PC-9 (cell line): Measurements from ENCODE around the gene GPR183. TPM values are rescaled to one million over a fixed set of nuclear protein-coding genes. Genes with fewer than 3 reads are reported as not detected.
A peak's percentile ranks its signal among the peaks of the same experiment; 100 is the strongest.

Source experiments
- BruUV-seq: library from RNA; stranded (reverse); fragments of 400-500 nt; replicated peaks from 2 replicates; lab custom pipeline; 2021; lab: Mats Ljungman, UMichigan
- CTCF ChIA-PET: fragments of 300-600 bp; sonication (Branson Sonifier 250); formaldehyde crosslinking; loops from one replicate; lab custom pipeline; 2022; ENCODE audit warnings: antibody characterized with exemption; lab: Charles Lee
- POLR2A ChIA-PET: fragments of 300-600 bp; sonication (Branson Sonifier 250); formaldehyde crosslinking; loops from one replicate; lab custom pipeline; 2022; ENCODE audit warnings: antibody characterized with exemption; ENCODE audit not compliant: unreplicated experiment; lab: Charles Lee
- DNase-seq, 2 experiments: peaks; one replicate each; pipeline versions ENCODE4 v3.0.0 to v3.0.0-alpha.2; 2015 to 2022; ENCODE audit warnings: mixed read lengths in 1 of 2
- H2AFZ ChIP-seq: fragments of 200-600 bp; sonication (generic); 2 replicates; pipeline ENCODE4 v1.8.1; 2017; ENCODE audit warnings: antibody characterized with exemption
- H3F3A ChIP-seq: fragments of 200-600 bp; sonication (generic); 2 replicates; pipeline ENCODE4 v1.8.1; 2017; ENCODE audit warnings: antibody characterized with exemption, mild to moderate bottlenecking, low read depth; ENCODE audit not compliant: insufficient read depth
- H3K27ac ChIP-seq: fragments of 200-600 bp; sonication (generic); 2 replicates; pipeline ENCODE4 v1.6.1; 2016; ENCODE audit warnings: mixed run types
- H3K27me3 ChIP-seq: fragments of 200-600 bp; sonication (generic); 2 replicates; pipeline ENCODE4 v1.6.1; 2016; ENCODE audit warnings: low read depth, mixed run types; ENCODE audit not compliant: insufficient read depth
- H3K36me3 ChIP-seq: fragments of 200-600 bp; sonication (generic); 2 replicates; pipeline ENCODE4 v1.6.1; 2016; ENCODE audit warnings: low read depth, mixed run types
- H3K4me1 ChIP-seq: fragments of 200-600 bp; sonication (generic); replicated peaks from 2 replicates; pipeline ENCODE4 v1.6.1; 2016; ENCODE audit warnings: mixed run types; ENCODE audit not compliant: insufficient read depth
- H3K4me2 ChIP-seq: fragments of 200-600 bp; sonication (generic); 2 replicates; pipeline ENCODE4 v1.6.1; 2017; ENCODE audit warnings: mixed run types
- H3K4me3 ChIP-seq: fragments of 200-600 bp; sonication (generic); 2 replicates; pipeline ENCODE4 v1.6.1; 2016; ENCODE audit warnings: mixed run types
- H3K79me2 ChIP-seq: fragments of 200-600 bp; sonication (generic); 2 replicates; pipeline ENCODE4 v1.6.1; 2017; ENCODE audit warnings: low read depth, mixed run types
- H3K9me2 ChIP-seq: fragments of 200-600 bp; sonication (generic); 2 replicates; pipeline ENCODE4 v1.8.1; 2017; ENCODE audit warnings: mild to moderate bottlenecking; ENCODE audit not compliant: insufficient read depth
- H3K9me3 ChIP-seq: fragments of 200-600 bp; sonication (generic); 2 replicates; pipeline ENCODE4 v1.8.1; 2016; ENCODE audit warnings: low read depth; ENCODE audit not compliant: insufficient read depth
- H4K20me1 ChIP-seq: fragments of 200-600 bp; sonication (generic); 2 replicates; pipeline ENCODE4 v1.8.1; 2017; ENCODE audit not compliant: insufficient read depth
- EZH2 ChIP-seq: fragments of 200-600 bp; sonication (generic); IDR thresholded peaks from 2 replicates; pipeline ENCODE4 v1.8.0; 2017; ENCODE audit warnings: antibody characterized with exemption, low read depth
- intact Hi-C: fragments of 100-400 bp; cut with micrococcal nuclease; formaldehyde crosslinking; loops from one replicate; pipeline ENCODE4 v1.10.0; 2022; ENCODE audit not compliant: unreplicated experiment
- total RNA-seq: library from RNA; stranded (reverse); gene quantifications from 2 replicates; pipeline ENCODE4 v1.2.3, GENCODE V29; 2021
- TF ChIP-seq, protein P1 (sequence below): fragments of 200-600 bp; sonication (generic); conservative IDR thresholded peaks from 2 replicates; pipeline ENCODE4 v1.6.1; 2017; ENCODE audit warnings: mixed run types, antibody characterized with exemption, mild to moderate bottlenecking, moderate library complexity

Gene GPR183
- total RNA-seq, 1 experiment from 2014 or later = not detected

DNA sequence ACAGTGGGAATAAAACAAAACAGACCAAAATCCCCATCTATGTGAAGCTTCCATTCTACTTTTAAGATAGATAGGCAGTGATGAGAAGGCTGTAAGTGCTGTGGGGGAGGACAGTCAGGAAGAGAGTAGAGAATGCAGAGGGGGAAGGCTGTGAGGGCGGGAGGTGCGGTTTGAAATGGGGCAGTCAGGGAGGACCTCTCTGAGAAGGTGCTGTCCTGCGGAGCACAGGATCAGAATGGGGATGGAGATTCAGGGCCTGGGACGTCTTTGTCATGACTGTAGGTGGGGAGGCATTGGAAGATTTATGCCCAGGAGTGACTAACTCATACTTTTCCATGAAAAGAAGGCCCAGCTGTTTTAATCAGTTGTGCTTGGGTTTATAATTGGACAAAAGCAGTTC, 3.9 kb upstream of the GPR183 start:
- ChIA-PET CTCF (no interaction called here), POLR2A (no interaction called here)
- peaks cover 19% of the 10 kb centered on the region; the same call in 1 of the 2 replicates for H4K20me1 ChIP-seq
- no peaks in the 10 kb centered on the region for H3K9me3 ChIP-seq
- no TSS peak for BruUV-seq
- DNase-seq = no peak
- H2AFZ ChIP-seq = no peak overlapping the region
- no peak overlapping the region for H3K4me3 ChIP-seq
- H3K4me2 ChIP-seq = no peak overlapping the region
- TF ChIP-seq, protein P1, sequence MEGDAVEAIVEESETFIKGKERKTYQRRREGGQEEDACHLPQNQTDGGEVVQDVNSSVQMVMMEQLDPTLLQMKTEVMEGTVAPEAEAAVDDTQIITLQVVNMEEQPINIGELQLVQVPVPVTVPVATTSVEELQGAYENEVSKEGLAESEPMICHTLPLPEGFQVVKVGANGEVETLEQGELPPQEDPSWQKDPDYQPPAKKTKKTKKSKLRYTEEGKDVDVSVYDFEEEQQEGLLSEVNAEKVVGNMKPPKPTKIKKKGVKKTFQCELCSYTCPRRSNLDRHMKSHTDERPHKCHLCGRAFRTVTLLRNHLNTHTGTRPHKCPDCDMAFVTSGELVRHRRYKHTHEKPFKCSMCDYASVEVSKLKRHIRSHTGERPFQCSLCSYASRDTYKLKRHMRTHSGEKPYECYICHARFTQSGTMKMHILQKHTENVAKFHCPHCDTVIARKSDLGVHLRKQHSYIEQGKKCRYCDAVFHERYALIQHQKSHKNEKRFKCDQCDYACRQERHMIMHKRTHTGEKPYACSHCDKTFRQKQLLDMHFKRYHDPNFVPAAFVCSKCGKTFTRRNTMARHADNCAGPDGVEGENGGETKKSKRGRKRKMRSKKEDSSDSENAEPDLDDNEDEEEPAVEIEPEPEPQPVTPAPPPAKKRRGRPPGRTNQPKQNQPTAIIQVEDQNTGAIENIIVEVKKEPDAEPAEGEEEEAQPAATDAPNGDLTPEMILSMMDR = no peak
- no peak for TF ChIP-seq EZH2
- peaks cover 7% of the 10 kb centered on the region; the same call in 1 of the 2 replicates for H3F3A ChIP-seq
- H3K4me1 ChIP-seq = no peaks in the 10 kb centered on the region
- no peak overlapping the region for H3K27ac ChIP-seq
- intact Hi-C loops = no loop called here
- peaks cover 10% of the 10 kb centered on the region; the same call in 1 of the 2 replicates for H3K36me3 ChIP-seq
- no peaks in the 10 kb centered on the region for H3K27me3 ChIP-seq
- no peaks in the 10 kb centered on the region for H3K9me2 ChIP-seq
- H3K79me2 ChIP-seq = peaks cover 18% of the 10 kb centered on the region; the same call in 1 of the 2 replicates

DNA sequence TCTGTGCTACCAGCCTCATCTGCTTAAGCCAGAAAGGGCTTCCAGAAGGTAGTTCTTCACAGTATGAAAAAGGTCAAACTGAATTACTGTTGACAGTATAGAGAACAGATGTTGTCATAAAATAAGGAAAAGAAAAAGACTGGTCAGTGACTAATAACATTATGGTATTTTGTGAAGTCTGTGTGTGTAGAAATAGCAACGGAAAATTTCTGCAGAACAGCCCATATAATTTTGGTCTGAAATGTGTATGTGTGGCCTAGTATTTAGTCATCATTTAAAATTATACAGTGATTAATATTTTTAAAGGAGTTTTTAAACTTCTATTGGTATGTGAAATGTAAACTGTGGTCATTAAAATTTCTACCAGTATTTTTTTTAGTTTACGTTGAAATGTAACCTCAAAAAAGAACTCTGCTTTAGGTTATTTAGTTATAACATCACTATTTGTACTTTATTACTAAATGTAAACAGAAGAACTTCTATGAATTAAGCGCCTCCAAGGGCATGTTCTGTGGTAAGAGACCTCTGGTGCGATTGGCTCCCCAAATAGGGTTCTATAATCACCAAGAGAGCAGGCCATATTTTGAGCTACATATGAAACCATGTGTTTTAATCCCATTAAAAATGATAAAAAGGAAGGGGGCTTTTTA, 3.3 kb upstream of the GPR183 start:
- ChIA-PET CTCF (no interaction called here), POLR2A (no interaction called here)
- H3K9me3 ChIP-seq = no peaks in the 10 kb centered on the region
- peaks cover 10% of the 10 kb centered on the region; the same call in 1 of the 2 replicates for H3K36me3 ChIP-seq
- H3K4me1 ChIP-seq = no peaks in the 10 kb centered on the region
- no peak overlapping the region for H2AFZ ChIP-seq
- intact Hi-C loops = no loop called here
- TF ChIP-seq, protein P1 = no peak
- TF ChIP-seq EZH2 = no peak
- peaks cover 19% of the 10 kb centered on the region; the same call in 1 of the 2 replicates for H4K20me1 ChIP-seq
- BruUV-seq = no TSS peak
- H3K79me2 ChIP-seq = peaks cover 18% of the 10 kb centered on the region; the same call in 1 of the 2 replicates
- no peak overlapping the region for H3K4me3 ChIP-seq
- no peaks in the 10 kb centered on the region for H3K27me3 ChIP-seq
- H3F3A ChIP-seq = peaks cover 7% of the 10 kb centered on the region; the same call in 1 of the 2 replicates
- H3K4me2 ChIP-seq = no peak overlapping the region
- H3K27ac ChIP-seq = no peak overlapping the region
- no peak for DNase-seq
- H3K9me2 ChIP-seq = no peaks in the 10 kb centered on the region

DNA sequence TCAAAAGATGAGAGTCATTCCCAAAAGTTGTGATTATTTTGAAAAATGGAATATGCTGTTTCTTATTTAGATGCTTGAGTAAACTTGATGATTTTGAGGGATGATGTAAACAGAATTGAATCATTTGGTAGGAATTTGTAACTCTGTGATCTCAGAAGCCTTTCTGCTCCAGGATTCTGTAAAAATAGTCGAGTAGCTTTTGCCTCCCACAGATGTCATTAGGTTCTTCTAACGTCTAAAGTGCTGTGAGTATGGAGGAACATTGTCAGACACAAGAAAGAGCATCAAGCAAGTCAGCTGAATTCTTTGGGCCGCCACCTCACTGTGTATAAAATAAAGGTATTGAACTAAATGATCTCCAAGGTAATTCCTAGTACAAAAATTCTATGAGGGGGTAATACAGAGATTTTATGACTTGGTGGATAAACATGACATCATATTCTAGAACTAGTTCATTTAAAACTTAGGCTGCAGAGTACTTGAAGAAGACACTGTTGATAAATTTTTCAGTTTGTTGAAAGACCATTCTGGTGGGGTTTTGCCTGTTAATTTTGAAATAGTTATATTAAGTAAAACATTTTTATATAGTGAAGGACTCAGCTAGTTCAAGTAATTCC, 1.4 kb upstream of the GPR183 start:
- H4K20me1 ChIP-seq = peaks cover 15% of the 10 kb centered on the region; the same call in 1 of the 2 replicates
- CTCF ChIA-PET = no interaction called here
- no peaks in the 10 kb centered on the region for H3K9me2 ChIP-seq
- no peak overlapping the region for H3K4me3 ChIP-seq
- no peaks in the 10 kb centered on the region for H3K4me1 ChIP-seq
- H3K27ac ChIP-seq = peak overlapping the region; percentile 15; the same call in 1 of the 2 replicates
- H3K36me3 ChIP-seq = 0 out of 2 replicates have a peak, but pooled peaks cover 10% of the 10 kb centered on the region
- peaks cover 21% of the 10 kb centered on the region; the same call in 1 of the 2 replicates for H3K79me2 ChIP-seq
- DNase-seq = no peak
- no peak overlapping the region for H2AFZ ChIP-seq
- no TSS peak for BruUV-seq
- no peak overlapping the region for H3K4me2 ChIP-seq
- POLR2A ChIA-PET = no interaction called here
- peaks cover 7% of the 10 kb centered on the region; the same call in 1 of the 2 replicates for H3F3A ChIP-seq
- H3K27me3 ChIP-seq = no peaks in the 10 kb centered on the region
- no peaks in the 10 kb centered on the region for H3K9me3 ChIP-seq
- intact Hi-C loops = no loop called here
- TF ChIP-seq, protein P1 = no peak
- TF ChIP-seq EZH2 = no peak
